Parathyroid adenoma (tissue), 2 donors: ENCODE measurements around the gene FETUB.

Experiments used
- H2AFZ ChIP-seq: fragments of 300-600 bp; sonication (generic); one replicate; pipeline ENCODE4 v1.7.0; 2017; ENCODE audit warnings: antibody characterized with exemption, mild to moderate bottlenecking
- H3K27ac ChIP-seq: fragments of 300-600 bp; sonication (generic); one replicate; pipeline ENCODE4 v1.7.0; 2017
- H3K27me3 ChIP-seq: fragments of 300-600 bp; sonication (generic); one replicate; pipeline ENCODE4 v1.7.0; 2017; ENCODE audit warnings: low read length; ENCODE audit not compliant: control insufficient read depth, insufficient read depth
- H3K36me3 ChIP-seq: fragments of 300-600 bp; sonication (generic); one replicate; pipeline ENCODE4 v1.7.0; 2017; ENCODE audit warnings: low read length; ENCODE audit not compliant: control insufficient read depth, insufficient read depth
- H3K4me1 ChIP-seq: fragments of 300-600 bp; sonication (generic); one replicate; pipeline ENCODE4 v1.7.0; 2017; ENCODE audit warnings: control low read depth
- H3K4me2 ChIP-seq: fragments of 300-600 bp; sonication (generic); one replicate; pipeline ENCODE4 v1.7.0; 2017; ENCODE audit warnings: low read length
- H3K4me3 ChIP-seq: fragments of 300-600 bp; sonication (generic); one replicate; pipeline ENCODE4 v1.7.0; 2017; ENCODE audit warnings: low read depth, low read length
- H3K79me2 ChIP-seq: fragments of 300-600 bp; sonication (generic); one replicate; pipeline ENCODE4 v1.7.0; 2017; ENCODE audit warnings: control low read depth
- H3K9ac ChIP-seq: fragments of 300-600 bp; sonication (generic); one replicate; pipeline ENCODE4 v1.7.0; 2017; ENCODE audit warnings: mild to moderate bottlenecking
- H3K9me3 ChIP-seq: fragments of 300-600 bp; sonication (generic); one replicate; pipeline ENCODE4 v1.7.0; 2017; ENCODE audit warnings: low read length; ENCODE audit not compliant: control insufficient read depth
- CTCF ChIP-seq: fragments of 300-600 bp; sonication (generic); IDR thresholded peaks from one replicate; pipeline ENCODE4 v1.7.0; 2017; ENCODE audit warnings: antibody characterized with exemption, mild to moderate bottlenecking
- donor health status: primary hyperparathyroidism.

Gene FETUB

DNA sequence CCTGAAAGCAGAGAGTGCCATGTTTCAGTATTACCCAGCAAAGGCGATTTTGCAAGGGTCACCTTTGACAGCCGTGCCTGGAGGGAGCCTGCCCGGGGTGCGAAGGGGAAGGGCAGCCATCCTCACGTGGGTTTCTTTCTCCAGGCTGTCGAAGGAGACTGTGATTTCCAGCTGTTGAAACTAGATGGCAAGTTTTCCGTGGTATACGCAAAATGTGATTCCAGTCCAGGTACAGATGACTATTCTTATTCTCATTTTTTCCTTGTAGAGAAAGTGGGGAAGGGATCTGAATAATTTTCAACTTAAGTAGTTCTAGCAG is 23.9 kb upstream of the FETUB start:
- no peak overlapping the region for H2AFZ ChIP-seq
- no peak overlapping the region for H3K4me2 ChIP-seq
- no peak overlapping the region for H3K27ac ChIP-seq
- no peak for TF ChIP-seq CTCF
- no peaks in the 10 kb centered on the region for H3K9me3 ChIP-seq
- H3K36me3 ChIP-seq, result no peaks in the 10 kb centered on the region
- H3K27me3 ChIP-seq, result no peaks in the 10 kb centered on the region
- H3K4me1 ChIP-seq, result no peaks in the 10 kb centered on the region
- H3K4me3 ChIP-seq, result no peak overlapping the region
- H3K79me2 ChIP-seq, result no peaks in the 10 kb centered on the region
- no peak overlapping the region for H3K9ac ChIP-seq

DNA sequence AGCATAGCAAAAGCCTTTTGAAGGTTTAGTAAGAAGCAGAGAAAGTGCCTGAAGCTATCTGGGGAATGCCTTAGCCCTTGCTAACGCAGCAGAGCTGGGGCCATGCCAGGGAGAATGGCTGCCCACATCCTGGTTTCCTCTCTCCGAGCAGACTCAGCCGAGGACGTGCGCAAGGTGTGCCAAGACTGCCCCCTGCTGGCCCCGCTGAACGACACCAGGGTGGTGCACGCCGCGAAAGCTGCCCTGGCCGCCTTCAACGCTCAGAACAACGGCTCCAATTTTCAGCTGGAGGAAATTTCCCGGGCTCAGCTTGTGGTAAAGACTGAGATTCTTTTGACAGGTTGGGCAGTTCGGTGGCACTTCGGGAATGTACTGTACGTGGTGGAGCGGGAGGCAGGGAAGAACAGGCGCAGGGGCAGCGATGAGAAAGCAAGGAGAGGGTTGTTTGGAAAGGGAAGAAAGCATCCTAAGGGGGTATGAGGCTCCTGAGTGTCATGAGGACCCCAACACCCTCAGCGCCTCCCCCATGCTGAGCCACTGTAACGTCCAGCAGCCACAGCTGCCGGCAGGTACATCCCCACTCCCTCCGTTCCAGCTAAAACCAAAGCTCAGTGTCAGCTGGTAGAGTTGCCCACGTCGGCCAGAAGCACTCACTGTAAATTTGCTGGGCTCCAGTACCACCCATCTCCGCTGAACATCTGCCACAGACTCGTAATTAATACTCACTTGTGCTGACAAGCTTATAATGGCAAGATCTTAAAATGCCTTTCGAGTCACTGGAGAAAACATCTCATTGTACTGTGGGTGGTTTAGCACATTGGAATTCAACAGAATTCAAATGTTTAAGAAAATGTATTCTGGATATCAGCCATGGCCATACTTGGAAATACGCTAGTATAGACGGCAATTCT is 22.9 kb upstream of the FETUB start:
- no peaks in the 10 kb centered on the region for H3K4me1 ChIP-seq
- H3K27me3 ChIP-seq, result no peaks in the 10 kb centered on the region
- H3K36me3 ChIP-seq, result no peaks in the 10 kb centered on the region
- peak overlapping the region; percentile 17 for H3K4me2 ChIP-seq
- H3K27ac ChIP-seq, result no peak overlapping the region
- H2AFZ ChIP-seq, result peak overlapping the region; percentile 84
- H3K4me3 ChIP-seq, result no peak overlapping the region
- no peak overlapping the region for H3K9ac ChIP-seq
- TF ChIP-seq CTCF, result peak; percentile 81
- H3K79me2 ChIP-seq, result no peaks in the 10 kb centered on the region
- no peaks in the 10 kb centered on the region for H3K9me3 ChIP-seq

- H3K27me3 ChIP-seq, result no peaks in the 10 kb centered on the region
- H2AFZ ChIP-seq, result no peak overlapping the region
Measured at GRCh38 chr3:186618318-186618938, 21.8 kb upstream of the FETUB start.

GRCh38 chr3:186619787-186620212 is 20.4 kb upstream of the FETUB start:
- Histone ChIP-seq H3K27ac (no peak overlapping the region), H3K36me3 (no peaks in the 10 kb centered on the region), H3K9me3 (no peaks in the 10 kb centered on the region), H3K4me2 (no peak overlapping the region), H3K4me3 (no peak overlapping the region), H3K4me1 (no peaks in the 10 kb centered on the region), H3K27me3 (no peaks in the 10 kb centered on the region), H3K79me2 (no peaks in the 10 kb centered on the region), H2AFZ (no peak overlapping the region), H3K9ac (no peak overlapping the region)
- no peak for TF ChIP-seq CTCF

More at GRCh38 chr3:186618318-186618938, 21.8 kb upstream of the FETUB start:
- H3K9ac ChIP-seq, result no peak overlapping the region
- no peaks in the 10 kb centered on the region for H3K79me2 ChIP-seq
- no peak overlapping the region for H3K4me3 ChIP-seq
- no peaks in the 10 kb centered on the region for H3K9me3 ChIP-seq
- no peaks in the 10 kb centered on the region for H3K4me1 ChIP-seq
- no peak for TF ChIP-seq CTCF
- H3K27ac ChIP-seq, result no peak overlapping the region
- H3K36me3 ChIP-seq, result no peaks in the 10 kb centered on the region
- H3K4me2 ChIP-seq, result no peak overlapping the region
